Activated gamma-delta T cell (primary cell): ENCODE results near the gene TMEM52.
"Not testable (repeated sequence)": the region's sequence is repeated elsewhere in the genome, so short reads cannot be mapped to it uniquely, and the experiment has no call there.

Experiments
- DNase-seq: peaks from one replicate; lab custom pipeline; 2025; lab: John Stamatoyannopoulos, UW

TMEM52 gene

GRCh38 chr1:1894354-1895059 lies 24.6 kb downstream of the TMEM52 start:
- DNase-seq = no peak

- no peak for DNase-seq
Measured at GRCh38 chr1:1893997-1894353, 25.1 kb downstream of the TMEM52 start.

GRCh38 chr1:1893291-1893985 lies 25.6 kb downstream of the TMEM52 start:
- DNase-seq = no peak

- no peak for DNase-seq
Measured at GRCh38 chr1:1892763-1893120, 26.3 kb downstream of the TMEM52 start.

- DNase-seq = no peak
Measured at GRCh38 chr1:1892079-1892762, 26.9 kb downstream of the TMEM52 start.

- DNase-seq = peak; percentile 81
Measured at GRCh38 chr1:1891349-1892078, 27.6 kb downstream of the TMEM52 start.

- DNase-seq = peak; percentile 86
Measured at GRCh38 chr1:1890506-1891348, 28.4 kb downstream of the TMEM52 start, which contains the start of gene GNB1. Gene GNB1 (minus strand): TSS chr1:1891087. CDS start chr1:1825453, 65,634 bp downstream.

GRCh38 chr1:1889847-1890505 lies 29.1 kb downstream of the TMEM52 start:
- peak; percentile 41 for DNase-seq

- DNase-seq = no peak
Measured at GRCh38 chr1:1889090-1889750, 29.9 kb downstream of the TMEM52 start.

- DNase-seq = not testable (repeated sequence)
Measured at GRCh38 chr1:1883890-1884289, 35.2 kb downstream of the TMEM52 start.

GRCh38 chr1:1883092-1883873 lies 35.8 kb downstream of the TMEM52 start:
- no peak for DNase-seq

- DNase-seq = no peak
Measured at GRCh38 chr1:1881727-1882126, 37.4 kb downstream of the TMEM52 start.

- no peak for DNase-seq
Measured at GRCh38 chr1:1880617-1881312, 38.3 kb downstream of the TMEM52 start.

- no peak for DNase-seq
Measured at GRCh38 chr1:1879942-1880341, 39.1 kb downstream of the TMEM52 start.

GRCh38 chr1:1877865-1878436 lies 41.1 kb downstream of the TMEM52 start:
- no peak for DNase-seq

- DNase-seq = no peak
Measured at GRCh38 chr1:1876335-1876930, 42.6 kb downstream of the TMEM52 start.

- no peak for DNase-seq
Measured at GRCh38 chr1:1875932-1876331, 43.1 kb downstream of the TMEM52 start.

GRCh38 chr1:1874901-1875300 lies 44.2 kb downstream of the TMEM52 start:
- no peak for DNase-seq
